ENCODE data around the gene MCHR1. TPM values are rescaled to one million over a fixed set of nuclear protein-coding genes. Genes with fewer than 3 reads are reported as not detected.

Gene MCHR1
- total and polyA plus RNA-seq, 2 donors from 2014 or later (not counting 2 experiments from before 2014, with no cell fraction given) = 0.11 to 0.28 TPM

Other genes starting within 250 kb of the MCHR1 start
- gene MRTFA, start 42.8 kb upstream of the MCHR1 start, total RNA-seq = 29.3 and 29.8 TPM in 2 replicates
- 17.0 and 18.6 TPM in 2 replicates for gene MRTFA, start 42.8 kb upstream of the MCHR1 start, polyA plus RNA-seq
- gene SLC25A17, start 139.9 kb downstream of the MCHR1 start, total RNA-seq = 24.1 and 27.3 TPM in 2 replicates
- gene SLC25A17, start 139.9 kb downstream of the MCHR1 start, polyA plus RNA-seq = 23.0 and 27.7 TPM in 2 replicates
- 183 and 211 TPM in 2 replicates for gene ST13, start 177.2 kb downstream of the MCHR1 start, total RNA-seq
- 112 and 144 TPM in 2 replicates for gene ST13, start 177.2 kb downstream of the MCHR1 start, polyA plus RNA-seq
- 15.0 and 16.6 TPM in 2 replicates for gene XPNPEP3, start 177.7 kb downstream of the MCHR1 start, total RNA-seq
- gene XPNPEP3, start 177.7 kb downstream of the MCHR1 start, polyA plus RNA-seq = 5.1 and 6.8 TPM in 2 replicates
- not detected in 2 replicates for gene DNAJB7, start 182.6 kb downstream of the MCHR1 start, total RNA-seq
- not detected in 2 replicates for gene DNAJB7, start 182.6 kb downstream of the MCHR1 start, polyA plus RNA-seq